Dorsolateral prefrontal cortex (tissue), 118 donors: ENCODE data around the gene RRAS. TPM values are rescaled to one million over a fixed set of nuclear protein-coding genes. Genes with fewer than 3 reads are reported as not detected.

ENCODE experiments used
- microRNA-seq, 43 experiments: library from miRNA; unstranded; fragments of <30 nt; microRNA quantifications; one replicate each; pipeline ENCODE4 v1.2.0, GENCODE V29; 2022
- total RNA-seq, 120 experiments: library from RNA; stranded (reverse); gene quantifications; one replicate each; pipeline versions ENCODE4 v1.2.3 to v1.2.4, GENCODE V29; 2022

RRAS gene
- total RNA-seq, 120 experiments from 2014 or later, result 5.4 to 32.8 (median 12.9) TPM

Small RNA genes lying within 50 kb of the gene (microRNA-seq; reads per million reads assigned to microRNA genes)
- 0 to 2.8 (median 0.29) reads per million in 43 experiments for gene MIR5088

Other genes with a start within 250 kb of the RRAS start
- gene PTH2, start 216.7 kb downstream of the RRAS start, total RNA-seq, result 1 to 10 TPM in 3 of 120 experiments, not detected in 117; 1.2 to 1.8 (median 1.5) TPM
- under 1 TPM in 9 of 120 experiments, not detected in 111; 0.26 to 0.44 (median 0.36) TPM for gene GFY, start 214.8 kb downstream of the RRAS start, total RNA-seq
- gene SLC17A7, start 198.6 kb downstream of the RRAS start, total RNA-seq, result 100 to 1,000 TPM; 143 to 695 (median 467) TPM
- gene PIH1D1, start 188.3 kb downstream of the RRAS start, total RNA-seq, result 100 to 1,000 TPM in 1 of 120 experiments, 10 to 100 TPM in 119; 48.9 to 115 (median 70.7) TPM
- 10 to 100 TPM in 43 of 120 experiments, 1 to 10 TPM in 77; 3.7 to 20.5 (median 9.1) TPM for gene ALDH16A1, start 186.9 kb downstream of the RRAS start, total RNA-seq
- 10 to 100 TPM in 2 of 120 experiments, 1 to 10 TPM in 118; 1.7 to 11.9 (median 4.6) TPM for gene FLT3LG, start 165.9 kb downstream of the RRAS start, total RNA-seq
- gene RPL13A, start 152.5 kb downstream of the RRAS start, total RNA-seq, result 1,000 to 10,000 TPM in 7 of 120 experiments, 100 to 1,000 TPM in 113; 564 to 1,173 (median 771) TPM
- gene RPS11, start 143.7 kb downstream of the RRAS start, total RNA-seq, result 100 to 1,000 TPM; 410 to 765 (median 576) TPM
- gene FCGRT, start 127.5 kb downstream of the RRAS start, total RNA-seq, result 100 to 1,000 TPM in 1 of 120 experiments, 10 to 100 TPM in 119; 22.6 to 101 (median 43.4) TPM
- 10 to 100 TPM in 49 of 120 experiments, 1 to 10 TPM in 71; 3.0 to 19.9 (median 9.2) TPM for gene RCN3, start 112.1 kb downstream of the RRAS start, total RNA-seq
- 10 to 100 TPM; 39.0 to 64.8 (median 49.4) TPM for gene NOSIP, start 59.6 kb downstream of the RRAS start, total RNA-seq
- gene PRRG2, start 58.8 kb downstream of the RRAS start, total RNA-seq, result 1 to 10 TPM in 50 of 120 experiments, under 1 TPM in 56, not detected in 14; 0.32 to 3.1 (median 0.94) TPM
- 10 to 100 TPM; 38.2 to 68.5 (median 52.3) TPM for gene PRR12, start 49.0 kb downstream of the RRAS start, total RNA-seq
- gene SCAF1, start 2.1 kb upstream of the RRAS start, total RNA-seq, result 100 to 1,000 TPM in 105 of 120 experiments, 10 to 100 TPM in 15; 80.9 to 146 (median 113) TPM
- gene IRF3, start 25.7 kb upstream of the RRAS start, total RNA-seq, result 100 to 1,000 TPM in 1 of 120 experiments, 10 to 100 TPM in 119; 44.4 to 102 (median 65.0) TPM
- 1 to 10 TPM in 119 of 120 experiments, under 1 TPM in 1; 0.87 to 9.6 (median 3.6) TPM for gene BCL2L12, start 25.8 kb upstream of the RRAS start, total RNA-seq
- gene PRMT1, start 37.1 kb upstream of the RRAS start, total RNA-seq, result 100 to 1,000 TPM in 54 of 120 experiments, 10 to 100 TPM in 66; 75.9 to 139 (median 99.2) TPM
- gene ADM5, start 49.5 kb upstream of the RRAS start, total RNA-seq, result 1 to 10 TPM in 93 of 120 experiments, under 1 TPM in 26, not detected in 1; 0.33 to 4.1 (median 1.5) TPM
- gene CPT1C, start 51.0 kb upstream of the RRAS start, total RNA-seq, result 100 to 1,000 TPM in 78 of 120 experiments, 10 to 100 TPM in 42; 55.9 to 163 (median 105) TPM
- gene TSKS, start 123.2 kb upstream of the RRAS start, total RNA-seq, result 1 to 10 TPM in 1 of 120 experiments, under 1 TPM in 4, not detected in 115; 0.26 to 1.1 (median 0.39) TPM
- 100 to 1,000 TPM; 116 to 220 (median 173) TPM for gene AP2A1, start 126.9 kb upstream of the RRAS start, total RNA-seq
- gene FUZ, start 173.1 kb upstream of the RRAS start, total RNA-seq, result 10 to 100 TPM; 24.0 to 83.9 (median 43.9) TPM
- 10 to 100 TPM; 42.6 to 78.6 (median 57.7) TPM for gene MED25, start 178.1 kb upstream of the RRAS start, total RNA-seq
- 100 to 1,000 TPM; 186 to 437 (median 239) TPM for gene PTOV1, start 211.0 kb upstream of the RRAS start, total RNA-seq
- 10 to 100 TPM; 26.3 to 92.5 (median 46.7) TPM for gene PNKP, start 227.4 kb upstream of the RRAS start, total RNA-seq
- 10 to 100 TPM; 19.9 to 42.2 (median 27.8) TPM for gene AKT1S1, start 237.2 kb upstream of the RRAS start, total RNA-seq
- 100 to 1,000 TPM in 14 of 120 experiments, 10 to 100 TPM in 106; 61.4 to 116 (median 85.9) TPM for gene TBC1D17, start 237.6 kb upstream of the RRAS start, total RNA-seq